ENCODE data around the gene PANX2. TPM values are rescaled to one million over a fixed set of nuclear protein-coding genes. Genes with fewer than 3 reads are reported as not detected.
A peak's percentile ranks its signal among the peaks of the same experiment; 100 is the strongest.

Gene PANX2
- total and polyA plus RNA-seq, 7 donors: 0.03 to 0.69 (median 0.13) TPM; not detected in 1

GRCh38 chr22:50200461-50201190 is 30.1 kb downstream of the PANX2 start, which contains the start of gene SELENOO:
TSS of gene SELENOO (plus strand) at chr22:50201011. CDS start at chr22:50201037, 26 bp downstream.
- ATAC-seq (peak; percentile 87 to 90 (median 88)), DNase-seq (peak; percentile 96)
- peak within 1 kb of the TSS; percentile 75 for H3K27ac ChIP-seq
- H3K27me3 ChIP-seq (ENCODE audit: insufficient read depth in 3 of 3, low read length in 2 of 3): no peaks in the 10 kb centered on the region
- intact Hi-C loops (cut with DNase I): loop anchor here in 1 of 2 donors (10.0 kb wide), 1 partner anchor 266 kb away; no protein-coding TSS in a partner anchor
- TF ChIP-seq CTCF (IDR thresholded peaks at IDR 0.05): no peak
- peaks cover 0 to 62% of the 10 kb centered on the region in 2 donors for H3K36me3 ChIP-seq (ENCODE audit: insufficient read depth in 1 of 2, low read depth in 1 of 2)
- no peaks in the 10 kb centered on the region for H3K9me3 ChIP-seq
- 0 to 1% (median 0%) methylated on average over 28 to 105 of the region's 105 CpGs for WGBS, 3 donors
- peak within 1 kb of the TSS; percentile 91 for H3K4me3 ChIP-seq
- peaks cover 21% of the 10 kb centered on the region for H3K4me1 ChIP-seq

GRCh38 chr22:50201191-50202129 is 30.9 kb downstream of the PANX2 start:
- intact Hi-C loops (cut with DNase I): loop anchor here in 1 of 2 donors (10.0 kb wide), 1 partner anchor 267 kb away; no protein-coding TSS in a partner anchor
- Histone ChIP-seq H3K4me3 (peak overlapping the region; percentile 91), H3K9me3 (no peaks in the 10 kb centered on the region), H3K4me1 (peaks cover 30% of the 10 kb centered on the region), H3K27me3 (ENCODE audit: insufficient read depth in 3 of 3, low read length in 2 of 3) (no peaks in the 10 kb centered on the region), H3K36me3 (ENCODE audit: insufficient read depth in 1 of 2, low read depth in 1 of 2) (peaks cover 0 to 57% of the 10 kb centered on the region in 2 donors), H3K27ac (peak overlapping the region; percentile 75)
- TF ChIP-seq CTCF (IDR thresholded peaks at IDR 0.05): no peak
- 2 to 4% (median 2%) methylated on average over 34 to 115 of the region's 115 CpGs for WGBS, 3 donors
- DNase-seq (no peak), ATAC-seq (peak; percentile 28 to 37 (median 32))

GRCh38 chr22:50202130-50202666 is 31.7 kb downstream of the PANX2 start:
- WGBS, 3 donors: 63 to 69% (median 66%) methylated on average over 13 of the region's 13 CpGs
- no peaks in the 10 kb centered on the region for H3K27me3 ChIP-seq (ENCODE audit: insufficient read depth in 3 of 3, low read length in 2 of 3)
- TF ChIP-seq CTCF (IDR thresholded peaks at IDR 0.05): no peak
- no peaks in the 10 kb centered on the region for H3K9me3 ChIP-seq
- intact Hi-C loops (cut with DNase I): loop anchor here in 1 of 2 donors (10.0 kb wide), 1 partner anchor 267 kb away; no protein-coding TSS in a partner anchor
- DNase-seq (no peak), ATAC-seq (no peak)
- H3K36me3 ChIP-seq (ENCODE audit: insufficient read depth in 1 of 2, low read depth in 1 of 2): peaks cover 0 to 62% of the 10 kb centered on the region in 2 donors
- H3K4me1 ChIP-seq: peaks cover 37% of the 10 kb centered on the region
- no peak overlapping the region for H3K27ac ChIP-seq
- peak overlapping the region; percentile 91 for H3K4me3 ChIP-seq

- Histone ChIP-seq H3K27ac (no peak overlapping the region), H3K27me3 (ENCODE audit: insufficient read depth in 3 of 3, low read length in 2 of 3) (no peaks in the 10 kb centered on the region), H3K4me1 (peaks cover 37% of the 10 kb centered on the region), H3K36me3 (ENCODE audit: insufficient read depth in 1 of 2, low read depth in 1 of 2) (peaks cover 0 to 61% of the 10 kb centered on the region in 2 donors), H3K4me3 (no peak overlapping the region), H3K9me3 (no peaks in the 10 kb centered on the region)
- intact Hi-C loops (cut with DNase I): loop anchor here in 1 of 2 donors (10.0 kb wide), 1 partner anchor 268 kb away; no protein-coding TSS in a partner anchor
- DNase-seq: no peak
- no peak for ATAC-seq
- WGBS, 3 donors: 99 to 100% (median 100%) methylated on average over 1 of the region's 1 CpG
- TF ChIP-seq CTCF (IDR thresholded peaks at IDR 0.05): no peak
Measured at GRCh38 chr22:50203288-50203687, 32.8 kb downstream of the PANX2 start.

Data from psoas muscle (tissue), 8 donors.